ENCODE measurements around the gene VPS37C.

GRCh38 chr11:61126256-61126655 is 35.0 kb downstream of the VPS37C start:
- TF ChIP-seq CTCF (IDR thresholded peaks at IDR 0.05) = no peak
- TF ChIP-seq POLR2AphosphoS5 (IDR thresholded peaks at IDR 0.05) = no peak
- TF ChIP-seq POLR2A (IDR thresholded peaks at IDR 0.05) = no peak

Data from upper lobe of left lung (tissue), 4 donors.